Measurements from ENCODE around the gene NDUFS6. TPM values are rescaled to one million over a fixed set of nuclear protein-coding genes. Genes with fewer than 3 reads are reported as not detected.

Gene NDUFS6
- total RNA-seq, 4 donors from 2014 or later: 28.2 to 62.0 (median 40.3) TPM

DNA sequence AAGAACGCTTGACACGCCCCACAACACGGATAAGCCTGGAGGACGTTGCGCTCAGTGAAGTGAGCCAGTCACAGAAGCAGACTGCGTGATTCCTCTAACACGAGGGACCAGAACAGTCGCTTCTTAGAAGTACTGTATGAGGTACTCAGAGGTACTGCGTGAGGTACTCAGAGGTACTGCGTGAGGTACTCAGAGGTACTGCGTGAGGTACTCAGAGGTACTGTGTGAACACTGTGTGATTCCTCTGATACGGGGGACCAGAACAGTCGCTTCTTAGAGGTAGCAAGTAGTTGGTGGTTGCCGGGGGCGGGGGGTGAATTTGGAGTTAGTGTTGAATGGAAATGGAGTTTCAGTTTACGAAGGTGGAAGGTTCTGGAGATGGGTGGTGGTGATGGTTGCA is 5.8 kb downstream of the NDUFS6 start:
- 90 to 91% methylated on average over 16 of the region's 16 CpGs for WGBS, 2 donors
- Histone ChIP-seq H3K27me3 (no peaks in the 10 kb centered on the region), H3K27ac (no peak overlapping the region), H3K9me3 (no peaks in the 10 kb centered on the region), H3K4me1 (peaks cover 0 to 18% (median 5%) of the 10 kb centered on the region in 4 donors), H3K4me3 (no peak overlapping the region), H3K36me3 (peaks cover 0 to 94% (median 27%) of the 10 kb centered on the region in 3 donors)
- TF ChIP-seq POLR2A (IDR thresholded peaks at IDR 0.05) (no peak), EP300 (IDR thresholded peaks at IDR 0.05) (no peak)
- TF ChIP-seq, protein P1, sequence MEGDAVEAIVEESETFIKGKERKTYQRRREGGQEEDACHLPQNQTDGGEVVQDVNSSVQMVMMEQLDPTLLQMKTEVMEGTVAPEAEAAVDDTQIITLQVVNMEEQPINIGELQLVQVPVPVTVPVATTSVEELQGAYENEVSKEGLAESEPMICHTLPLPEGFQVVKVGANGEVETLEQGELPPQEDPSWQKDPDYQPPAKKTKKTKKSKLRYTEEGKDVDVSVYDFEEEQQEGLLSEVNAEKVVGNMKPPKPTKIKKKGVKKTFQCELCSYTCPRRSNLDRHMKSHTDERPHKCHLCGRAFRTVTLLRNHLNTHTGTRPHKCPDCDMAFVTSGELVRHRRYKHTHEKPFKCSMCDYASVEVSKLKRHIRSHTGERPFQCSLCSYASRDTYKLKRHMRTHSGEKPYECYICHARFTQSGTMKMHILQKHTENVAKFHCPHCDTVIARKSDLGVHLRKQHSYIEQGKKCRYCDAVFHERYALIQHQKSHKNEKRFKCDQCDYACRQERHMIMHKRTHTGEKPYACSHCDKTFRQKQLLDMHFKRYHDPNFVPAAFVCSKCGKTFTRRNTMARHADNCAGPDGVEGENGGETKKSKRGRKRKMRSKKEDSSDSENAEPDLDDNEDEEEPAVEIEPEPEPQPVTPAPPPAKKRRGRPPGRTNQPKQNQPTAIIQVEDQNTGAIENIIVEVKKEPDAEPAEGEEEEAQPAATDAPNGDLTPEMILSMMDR (IDR thresholded peaks at IDR 0.05): no peak
- no peak for DNase-seq (ENCODE audit: low spot score in 2 of 2)

DNA sequence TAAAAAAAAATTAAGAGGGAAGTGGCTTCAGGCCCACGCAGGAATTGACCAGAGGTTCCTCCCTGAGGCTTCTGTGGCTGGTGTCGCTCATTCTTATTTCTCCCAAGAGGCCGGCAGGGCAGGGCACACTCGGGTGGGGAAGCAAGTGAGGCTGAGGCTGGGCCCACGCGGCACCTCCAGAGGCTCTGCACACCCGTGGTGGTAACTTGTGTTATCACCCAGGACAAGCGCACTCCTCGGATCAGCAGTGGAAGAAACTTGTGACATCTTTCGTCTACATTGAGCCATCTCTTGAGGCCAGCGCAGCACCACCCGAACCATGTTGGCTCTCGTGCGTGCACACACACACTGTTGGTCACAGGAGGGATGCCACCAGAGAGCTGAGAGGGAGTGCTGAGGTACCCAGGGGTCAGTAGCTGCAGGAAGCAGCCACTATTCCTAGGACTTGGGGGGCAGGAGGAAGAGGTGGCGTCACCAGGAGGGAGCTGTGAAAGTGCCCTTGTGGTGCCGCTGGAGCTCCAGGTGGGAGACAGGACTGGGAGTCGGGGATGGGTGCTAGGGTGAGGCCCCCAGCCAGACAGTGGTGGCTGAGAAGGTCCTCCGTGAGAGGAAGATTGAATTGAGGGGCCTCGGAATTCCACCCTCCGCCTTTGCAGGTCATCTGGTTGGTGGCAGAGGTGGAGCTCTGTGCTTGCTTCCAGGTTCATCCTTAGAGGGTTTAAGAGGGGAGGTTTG is 6.4 kb downstream of the NDUFS6 start:
- H3K27me3 ChIP-seq: no peaks in the 10 kb centered on the region
- H3K27ac ChIP-seq: peak overlapping the region in 1 of 4 donors; percentile 50
- peaks cover 0 to 99% (median 27%) of the 10 kb centered on the region in 3 donors for H3K36me3 ChIP-seq
- H3K4me3 ChIP-seq: no peak overlapping the region
- DNase-seq (ENCODE audit: low spot score in 2 of 2): no peak
- 88 to 92% methylated on average over 17 to 20 of the region's 20 CpGs for WGBS, 2 donors
- no peak for TF ChIP-seq EP300 (IDR thresholded peaks at IDR 0.05)
- no peak for TF ChIP-seq POLR2A (IDR thresholded peaks at IDR 0.05)
- TF ChIP-seq, protein P1 (IDR thresholded peaks at IDR 0.05): no peak
- no peaks in the 10 kb centered on the region for H3K9me3 ChIP-seq
- H3K4me1 ChIP-seq: peaks cover 0 to 11% (median under 1%) of the 10 kb centered on the region in 4 donors

DNA sequence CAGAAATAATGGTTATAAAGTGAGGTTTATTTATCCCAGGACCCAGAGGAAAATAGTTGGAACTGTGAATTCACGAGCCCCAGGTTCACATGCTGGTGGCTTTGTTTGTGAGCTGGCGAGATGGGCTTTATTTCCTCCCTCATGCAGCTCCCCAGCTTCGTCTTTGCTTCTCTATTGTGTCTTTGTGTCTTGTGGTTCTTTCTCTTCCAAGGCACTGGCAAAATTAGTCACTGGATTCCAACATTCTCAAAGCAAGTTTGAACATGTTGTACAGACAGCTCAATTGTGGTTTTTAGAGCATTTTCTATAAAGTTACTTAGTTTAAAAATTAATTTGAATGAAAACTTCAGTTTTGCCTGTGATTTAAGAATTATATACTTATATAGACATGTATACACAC is 7.2 kb downstream of the NDUFS6 start:
- H3K4me1 ChIP-seq: peaks cover 0 to 3% (median 0%) of the 10 kb centered on the region in 4 donors
- TF ChIP-seq EP300 (IDR thresholded peaks at IDR 0.05) (no peak), POLR2A (IDR thresholded peaks at IDR 0.05) (no peak)
- TF ChIP-seq, protein P1 (IDR thresholded peaks at IDR 0.05): no peak
- no peaks in the 10 kb centered on the region for H3K27me3 ChIP-seq
- peak overlapping the region in 1 of 4 donors; percentile 61 for H3K27ac ChIP-seq
- H3K36me3 ChIP-seq: peaks cover 0 to 99% (median 27%) of the 10 kb centered on the region in 3 donors
- no peak for DNase-seq (ENCODE audit: low spot score in 2 of 2)
- WGBS, 2 donors: 40 to 51% methylated on average over 3 of the region's 3 CpGs
- no peak overlapping the region for H3K4me3 ChIP-seq
- no peaks in the 10 kb centered on the region for H3K9me3 ChIP-seq

GRCh38 chr5:1809416-1810035 is 8.3 kb downstream of the NDUFS6 start:
- H3K27ac ChIP-seq: peak overlapping the region in 1 of 4 donors; percentile 61
- no peaks in the 10 kb centered on the region for H3K27me3 ChIP-seq
- peaks cover 0 to 99% (median 32%) of the 10 kb centered on the region in 3 donors for H3K36me3 ChIP-seq
- H3K9me3 ChIP-seq: no peaks in the 10 kb centered on the region
- TF ChIP-seq EP300 (IDR thresholded peaks at IDR 0.05) (no peak), POLR2A (IDR thresholded peaks at IDR 0.05) (no peak)
- no peaks in the 10 kb centered on the region for H3K4me1 ChIP-seq
- WGBS, 2 donors: 86 to 92% methylated on average over 27 to 30 of the region's 32 CpGs
- DNase-seq (ENCODE audit: low spot score in 2 of 2): no peak
- no peak overlapping the region for H3K4me3 ChIP-seq

GRCh38 chr5:1810581-1811101 is 9.4 kb downstream of the NDUFS6 start:
- Histone ChIP-seq H3K27ac (no peak overlapping the region), H3K9me3 (no peaks in the 10 kb centered on the region), H3K4me1 (no peaks in the 10 kb centered on the region), H3K27me3 (no peaks in the 10 kb centered on the region), H3K4me3 (no peak overlapping the region), H3K36me3 (peaks cover 5 to 99% (median 38%) of the 10 kb centered on the region in 3 donors)
- WGBS, 2 donors: 90 to 96% methylated on average over 10 of the region's 10 CpGs
- no peak for DNase-seq (ENCODE audit: low spot score in 2 of 2)
- TF ChIP-seq POLR2A (IDR thresholded peaks at IDR 0.05) (no peak), EP300 (IDR thresholded peaks at IDR 0.05) (no peak)
- TF ChIP-seq, protein P1 (IDR thresholded peaks at IDR 0.05): no peak
